Psoas muscle (tissue), 8 donors: Measurements from ENCODE around the gene SMPDL3B. TPM values are rescaled to one million over a fixed set of nuclear protein-coding genes. Genes with fewer than 3 reads are reported as not detected.

Experiments
- ATAC-seq, 4 donors: fragments of 200-7000 bp; cut with Tn5 transposase; one replicate each; pipeline ENCODE4 v1.9.1; 2020; ENCODE audit warnings: moderate library complexity in 3 of 4, mild to moderate bottlenecking in 2 of 4
- DNase-seq, 2 donors: peaks; one replicate each; pipeline ENCODE4 v3.0.0-alpha.2; 2020
- H3K27ac ChIP-seq: fragments of 200-600 bp; one replicate; pipeline ENCODE4 v1.8.0; 2022
- H3K27me3 ChIP-seq, 3 donors: fragments of 200-600 bp in 1 of 3; one replicate each; pipeline versions ENCODE4 v1.6.1 to v1.8.0; 2013 to 2022; ENCODE audit warnings: low read length in 2 of 3, mild to moderate bottlenecking in 2 of 3, moderate library complexity in 1 of 3; ENCODE audit not compliant: insufficient read depth in 3 of 3
- H3K36me3 ChIP-seq, 2 donors: fragments of 200-600 bp in 1 of 2; one replicate each; pipeline versions ENCODE4 v1.6.1 to v1.8.0; 2013 to 2022; ENCODE audit warnings: low read depth in 1 of 2, mild to moderate bottlenecking in 1 of 2, moderate library complexity in 1 of 2; ENCODE audit not compliant: insufficient read depth in 1 of 2
- H3K4me1 ChIP-seq: fragments of 200-600 bp; one replicate; pipeline ENCODE4 v1.8.0; 2022
- H3K4me3 ChIP-seq: fragments of 200-600 bp; one replicate; pipeline ENCODE4 v1.8.0; 2022; ENCODE audit warnings: mild to moderate bottlenecking
- H3K9me3 ChIP-seq: fragments of 200-600 bp; one replicate; pipeline ENCODE4 v1.8.0; 2022
- CTCF ChIP-seq: fragments of 200-600 bp; IDR thresholded peaks from one replicate; pipeline ENCODE4 v1.8.0; 2022; ENCODE audit warnings: antibody characterized with exemption
- WGBS, 3 donors: extraction: QIAGEN DNeasy Blood & Tissue Kit; methylation state at CpG; one replicate each; pipeline versions ENCODE4 v1.1.6 to v1.1.7; 2013; 5-methylcytosine and 5-hydroxymethylcytosine counted together
- intact Hi-C, 2 donors: fragments of 100-400 bp; cut with DNase I; formaldehyde crosslinking; loops; one replicate each; pipeline versions ENCODE4 v1.11.0 to v1.14.2; 2022
- polyA plus RNA-seq, 3 donors: library from polyadenylated mRNA; stranded (reverse); fragments of 200-250 nt; gene quantifications; one replicate each; pipeline ENCODE4 v1.2.3, GENCODE V29; 2013
- total RNA-seq, 4 donors: library from RNA; stranded (reverse); fragmentation: NEBNext Ultra II Directional in 2 of 4; extraction: Animal tissue kit (Norgen Biotek cat#: 25700) in 2 of 4; gene quantifications; one replicate each; pipeline versions ENCODE4 v1.2.1 to v1.2.4, GENCODE V29; 2021 to 2023
- donor health status: healthy with polysubstance abuse.
- donor health status: DM: no; HTN: no; CAD: no; lungs with moderate emphysema.
- donor health status: Bipolar disorder and iron deficiency.
- donor health status: healthy.
- donor health status: DM: yes; HTN: yes; CAD: no.
- donor health status: DM: no; HTN: no; CAD: no.
- donor health status: DM: no; HTN: no; CAD: no.
- donor health status: DM: yes; HTN: yes; CAD: no.

The SMPDL3B gene
- total and polyA plus RNA-seq, 7 donors = 0.03 to 0.05 TPM; not detected in 5

- H3K9me3 ChIP-seq = no peaks in the 10 kb centered on the region
- H3K27ac ChIP-seq = no peak overlapping the region
- ATAC-seq (no peak), DNase-seq (no peak)
- intact Hi-C loops = no loop called here
- H3K4me3 ChIP-seq = no peak overlapping the region
- no peaks in the 10 kb centered on the region for H3K4me1 ChIP-seq
- no peaks in the 10 kb centered on the region for H3K36me3 ChIP-seq
- 91 to 94% (median 92%) methylated on average over 10 of the region's 10 CpGs for WGBS, 3 donors
- H3K27me3 ChIP-seq = no peaks in the 10 kb centered on the region
- no peak for TF ChIP-seq CTCF
Measured at GRCh38 chr1:27954186-27954585, 19.4 kb downstream of the SMPDL3B start.

DNA sequence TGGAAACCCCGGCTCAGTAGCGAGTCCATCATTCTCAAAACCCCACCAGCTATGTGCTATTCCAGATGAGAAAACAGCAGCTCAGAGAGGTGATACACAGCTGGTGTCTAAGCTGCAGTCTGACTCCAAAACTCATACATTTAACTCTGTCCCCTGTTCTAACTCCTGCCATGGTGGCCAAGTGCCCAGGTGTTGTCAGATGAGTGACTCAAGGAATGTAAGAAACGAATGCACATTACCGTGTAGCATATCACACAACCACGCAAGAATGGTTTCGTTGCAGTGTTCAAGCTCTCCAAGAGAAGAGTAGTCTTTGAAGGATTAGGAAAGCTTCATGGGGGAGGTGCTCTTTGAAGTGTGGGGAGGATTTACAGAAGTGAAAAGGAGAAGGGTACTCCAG lies 20.3 kb downstream of the SMPDL3B start:
- H3K27me3 ChIP-seq = no peaks in the 10 kb centered on the region
- ATAC-seq (no peak), DNase-seq (no peak)
- WGBS, 3 donors = 76 to 89% (median 80%) methylated on average over 6 of the region's 6 CpGs
- no peak for TF ChIP-seq CTCF
- no peaks in the 10 kb centered on the region for H3K36me3 ChIP-seq
- intact Hi-C loops = no loop called here
- no peaks in the 10 kb centered on the region for H3K4me1 ChIP-seq
- no peak overlapping the region for H3K4me3 ChIP-seq
- no peak overlapping the region for H3K27ac ChIP-seq
- no peaks in the 10 kb centered on the region for H3K9me3 ChIP-seq

GRCh38 chr1:27956761-27957160 lies 22.0 kb downstream of the SMPDL3B start:
- WGBS, 3 donors = 73 to 83% (median 74%) methylated on average over 6 of the region's 6 CpGs
- TF ChIP-seq CTCF = no peak
- no peaks in the 10 kb centered on the region for H3K36me3 ChIP-seq
- intact Hi-C loops = no loop called here
- H3K4me1 ChIP-seq = no peaks in the 10 kb centered on the region
- no peaks in the 10 kb centered on the region for H3K9me3 ChIP-seq
- H3K27ac ChIP-seq = no peak overlapping the region
- DNase-seq = no peak
- ATAC-seq = no peak
- no peaks in the 10 kb centered on the region for H3K27me3 ChIP-seq
- no peak overlapping the region for H3K4me3 ChIP-seq

DNA sequence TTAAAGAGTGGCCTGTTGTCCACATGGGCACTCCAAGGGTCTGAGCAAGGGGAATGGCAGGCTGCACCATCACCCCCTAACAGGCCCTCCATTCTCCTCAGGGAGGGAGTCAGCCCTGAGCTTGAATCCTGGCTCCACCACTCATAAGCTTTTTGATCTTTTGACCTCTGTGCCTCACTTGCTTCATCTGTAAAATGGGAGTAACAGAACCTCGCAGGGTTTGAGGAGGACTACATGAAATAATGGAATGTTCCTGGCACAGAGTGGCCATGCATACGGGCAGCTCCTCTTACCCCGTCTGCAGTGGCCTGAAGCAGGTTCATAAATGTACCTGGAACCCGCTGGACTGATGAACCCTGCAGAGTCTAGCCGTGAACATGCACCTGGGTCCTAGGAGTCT lies 22.9 kb downstream of the SMPDL3B start:
- WGBS, 3 donors = 92 to 98% (median 96%) methylated on average over 5 of the region's 5 CpGs
- Histone ChIP-seq H3K27ac (no peak overlapping the region), H3K9me3 (no peaks in the 10 kb centered on the region), H3K4me3 (no peak overlapping the region), H3K4me1 (no peaks in the 10 kb centered on the region), H3K27me3 (no peaks in the 10 kb centered on the region), H3K36me3 (no peaks in the 10 kb centered on the region)
- ATAC-seq (no peak), DNase-seq (no peak)
- no peak for TF ChIP-seq CTCF
- intact Hi-C loops = no loop called here

DNA sequence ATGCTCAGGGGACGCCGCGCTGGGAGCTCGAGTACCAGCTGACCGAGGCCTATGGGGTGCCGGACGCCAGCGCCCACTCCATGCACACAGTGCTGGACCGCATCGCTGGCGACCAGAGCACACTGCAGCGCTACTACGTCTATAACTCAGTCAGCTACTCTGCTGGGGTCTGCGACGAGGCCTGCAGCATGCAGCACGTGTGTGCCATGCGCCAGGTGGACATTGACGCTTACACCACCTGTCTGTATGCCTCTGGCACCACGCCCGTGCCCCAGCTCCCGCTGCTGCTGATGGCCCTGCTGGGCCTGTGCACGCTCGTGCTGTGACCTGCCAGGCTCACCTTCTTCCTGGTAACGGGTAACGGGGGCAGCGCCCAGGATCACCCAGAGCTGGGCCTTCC lies 23.7 kb downstream of the SMPDL3B start:
- no peak for TF ChIP-seq CTCF
- Histone ChIP-seq H3K27ac (no peak overlapping the region), H3K4me3 (no peak overlapping the region)

More for the DNA sequence above, 23.7 kb downstream of the SMPDL3B start:
- ATAC-seq (no peak), DNase-seq (peak in 1 of 2 donors; percentile 57)
- no peaks in the 10 kb centered on the region for H3K27me3 ChIP-seq
- H3K9me3 ChIP-seq = no peaks in the 10 kb centered on the region
- H3K4me1 ChIP-seq = no peaks in the 10 kb centered on the region
- WGBS, 3 donors = 94 to 97% (median 96%) methylated on average over 26 of the region's 26 CpGs
- intact Hi-C loops = no loop called here
- peaks cover 0 to 4% of the 10 kb centered on the region in 2 donors for H3K36me3 ChIP-seq
